IMR-90 (cell line): ENCODE measurements around the gene GCG. TPM values are rescaled to one million over a fixed set of nuclear protein-coding genes. Genes with fewer than 3 reads are reported as not detected.

Source experiments
- ATAC-seq: fragments of 200-7000 bp; cut with Tn5 transposase; 2 replicates; pipeline ENCODE4 v1.9.1; 2020; ENCODE audit warnings: low read depth, mild to moderate bottlenecking, moderate library complexity
- BruUV-seq: library from RNA; stranded (reverse); fragments of 400-500 nt; replicated peaks from 2 replicates; lab custom pipeline; 2021; lab: Mats Ljungman, UMichigan
- CTCF ChIA-PET: fragments of 300-600 bp; formaldehyde crosslinking; extraction: SDS; loops from one replicate; lab custom pipeline; 2021; ENCODE audit warnings: antibody characterized with exemption; lab: Yijun Ruan, JAX
- POLR2A ChIA-PET: fragments of 300-600 bp; sonication (Branson Sonifier 250); formaldehyde crosslinking; loops from one replicate; lab custom pipeline; 2022; ENCODE audit warnings: antibody characterized with exemption; ENCODE audit not compliant: unreplicated experiment; lab: Charles Lee
- DNase-seq: peaks from one replicate; pipeline ENCODE4 v3.0.0; 2013
- H2AFZ ChIP-seq: replicated peaks from 2 replicates; pipeline ENCODE3; 2013; ENCODE audit warnings: low read length, mild to moderate bottlenecking; ENCODE audit not compliant: poor library complexity
- H2AK5ac ChIP-seq: 2 replicates; pipeline ENCODE4 v1.6.1; 2013; ENCODE audit warnings: low read depth, low read length, inconsistent platforms
- H2AK9ac ChIP-seq: replicated peaks from 2 replicates; pipeline ENCODE3; 2013; ENCODE audit warnings: mild to moderate bottlenecking, low read depth, low read length, moderate library complexity; ENCODE audit not compliant: poor library complexity
- H2BK120ac ChIP-seq: 2 replicates; pipeline ENCODE4 v1.6.1; 2013; ENCODE audit warnings: low read depth, low read length, inconsistent platforms
- H2BK15ac ChIP-seq: 3 replicates; pipeline ENCODE4 v1.6.1; 2013; ENCODE audit warnings: low read depth, low read length, inconsistent platforms
- H2BK20ac ChIP-seq: 2 replicates; pipeline ENCODE4 v1.6.1; 2013; ENCODE audit warnings: low read depth, mild to moderate bottlenecking, inconsistent platforms, low read length, moderate library complexity
- H2BK5ac ChIP-seq: 2 replicates; pipeline ENCODE4 v1.6.1; 2013; ENCODE audit warnings: mild to moderate bottlenecking, low read depth, low read length, inconsistent platforms; ENCODE audit not compliant: poor library complexity, severe bottlenecking
- H3K14ac ChIP-seq: replicated peaks from 2 replicates; pipeline ENCODE4 v1.6.1; 2013; ENCODE audit warnings: low read depth, low read length, inconsistent platforms
- H3K18ac ChIP-seq: 2 replicates; pipeline ENCODE4 v1.6.1; 2013; ENCODE audit warnings: low read depth, low read length, control low read depth
- H3K23ac ChIP-seq: 2 replicates; pipeline ENCODE4 v1.6.1; 2013; ENCODE audit warnings: low read depth, low read length, inconsistent platforms
- H3K27ac ChIP-seq: 2 replicates; pipeline ENCODE4 v1.5.1; 2013; ENCODE audit warnings: mild to moderate bottlenecking, control low read depth, low read length; ENCODE audit not compliant: insufficient read depth
- H3K27me3 ChIP-seq: 2 replicates; pipeline ENCODE4 v1.6.1; 2013; ENCODE audit warnings: low read length; ENCODE audit not compliant: control insufficient read depth, insufficient read depth
- H3K36me3 ChIP-seq: 2 replicates; pipeline ENCODE4 v1.6.1; 2013; ENCODE audit warnings: low read length, mixed read lengths; ENCODE audit not compliant: control insufficient read depth, insufficient read depth
- H3K4ac ChIP-seq: 2 replicates; pipeline ENCODE4 v1.6.1; 2013; ENCODE audit warnings: low read depth, low read length, inconsistent platforms
- H3K4me1 ChIP-seq: 2 replicates; pipeline ENCODE4 v1.6.1; 2013; ENCODE audit warnings: low read length, mixed read lengths; ENCODE audit not compliant: control insufficient read depth, insufficient read depth
- H3K4me2 ChIP-seq: 2 replicates; pipeline ENCODE4 v1.6.1; 2013; ENCODE audit warnings: low read depth, mild to moderate bottlenecking, control low read depth, low read length, moderate library complexity
- H3K4me3 ChIP-seq: 2 replicates; pipeline ENCODE4 v1.5.1; 2013; ENCODE audit warnings: low read depth, mild to moderate bottlenecking, control low read depth, low read length, moderate library complexity; ENCODE audit not compliant: insufficient read depth
- H3K56ac ChIP-seq: 2 replicates; pipeline ENCODE4 v1.6.1; 2013; ENCODE audit warnings: low read length, inconsistent platforms; ENCODE audit not compliant: insufficient read depth; ENCODE audit errors: extremely low read depth
- H3K79me1 ChIP-seq, 2 experiments: 2 replicates each; pipeline ENCODE4 v1.6.1; 2013; ENCODE audit warnings: low read length in 2 of 2, inconsistent platforms in 1 of 2, low read depth in 1 of 2
- H3K9ac ChIP-seq: 2 replicates; pipeline ENCODE4 v1.6.1; 2013; ENCODE audit warnings: low read depth, low read length, control low read depth
- H3K9me1 ChIP-seq: 2 replicates; pipeline ENCODE4 v1.6.1; 2013; ENCODE audit warnings: low read length, inconsistent platforms; ENCODE audit not compliant: insufficient read depth
- H3K9me3 ChIP-seq: 2 replicates; pipeline ENCODE4 v1.6.1; 2013; ENCODE audit warnings: low read length; ENCODE audit not compliant: control insufficient read depth, insufficient read depth
- H4K20me1 ChIP-seq: 2 replicates; pipeline ENCODE4 v1.6.1; 2013; ENCODE audit warnings: low read length, inconsistent platforms; ENCODE audit not compliant: insufficient read depth
- H4K5ac ChIP-seq: 2 replicates; pipeline ENCODE4 v1.6.1; 2013; ENCODE audit warnings: mild to moderate bottlenecking, low read depth, low read length, control low read depth
- H4K8ac ChIP-seq, 2 experiments: 2 replicates each; pipeline ENCODE4 v1.6.1; 2013; ENCODE audit warnings: low read depth in 2 of 2, low read length in 2 of 2, control low read depth in 1 of 2, inconsistent platforms in 1 of 2
- H4K91ac ChIP-seq: 2 replicates; pipeline ENCODE4 v1.6.1; 2013; ENCODE audit warnings: low read depth, low read length, inconsistent platforms; ENCODE audit not compliant: insufficient read depth
- CEBPB ChIP-seq: IDR thresholded peaks from 2 replicates; pipeline ENCODE4 v1.6.1; 2012; ENCODE audit warnings: low read depth, low read length, improper control_type of control experiment
- ELK1 ChIP-seq: fragments of 150-350 bp; IDR thresholded peaks from 2 replicates; pipeline ENCODE4 v1.6.1; 2016; ENCODE audit warnings: low read depth, mild to moderate bottlenecking, low read length, moderate library complexity, borderline replicate concordance
- FOS ChIP-seq: fragments of 150-350 bp; IDR thresholded peaks from 2 replicates; pipeline ENCODE4 v1.6.1; 2016; ENCODE audit warnings: low read depth, low read length
- MXI1 ChIP-seq: IDR thresholded peaks from 2 replicates; pipeline ENCODE4 v1.6.1; 2012; ENCODE audit warnings: low read depth, mild to moderate bottlenecking, low read length, moderate library complexity, borderline replicate concordance
- NFE2L2 ChIP-seq: fragments of 150-350 bp; IDR thresholded peaks from 2 replicates; pipeline ENCODE4 v1.6.1; 2016; ENCODE audit warnings: low read depth, mild to moderate bottlenecking, low read length
- RCOR1 ChIP-seq: IDR thresholded peaks from 2 replicates; pipeline ENCODE4 v1.6.1; 2012; ENCODE audit warnings: mild to moderate bottlenecking, low read length, improper control_type of control experiment; ENCODE audit not compliant: insufficient replicate concordance
- WGBS, 2 experiments: methylation state at CpG; one replicate each; pipeline versions ENCODE4 v1.1.5 to v1.1.7; 2013; ENCODE audit warnings: missing lambda C conversion rate in 2 of 2; ENCODE audit not compliant: insufficient read length in 1 of 2; ENCODE audit errors: extremely low coverage in 2 of 2; 5-methylcytosine and 5-hydroxymethylcytosine counted together
- dilution Hi-C: fragments of 300-500 bp; cut with HindIII; formaldehyde crosslinking; loops from one replicate; pipeline ENCODE4 v1.14.3; 2018; ENCODE audit warnings: low sequenced_read_pairs; ENCODE audit not compliant: unreplicated experiment
- in situ Hi-C: fragments of 300-500 bp; cut with MboI; formaldehyde crosslinking; loops from 3 replicates; pipeline ENCODE4 v1.14.3; 2019; ENCODE audit warnings: low sequenced_read_pairs, inconsistent platforms, mixed read lengths
- intact Hi-C: fragments of 100-400 bp; cut with micrococcal nuclease; formaldehyde crosslinking; loops from 2 replicates; pipeline ENCODE4 v1.10.0; 2022
- polyA plus RNA-seq, 3 experiments: library from polyadenylated mRNA; depleted of rRNA; stranded (reverse); fragments of >200 nt; gene quantifications; 2 replicates each; pipeline ENCODE4 v1.2.3, GENCODE V29; 2012; ENCODE audit warnings: low replicate concordance in 1 of 3
- total RNA-seq: library from RNA; depleted of rRNA; stranded (reverse); fragments of >200 nt; gene quantifications from 2 replicates; pipeline ENCODE4 v1.2.3, GENCODE V29; 2012

The GCG gene
- total and polyA plus RNA-seq, 2 of the 4 experiments (the other 2 are of a cell fraction), result not detected

GRCh38 chr2:162196638-162197037 lies 44.6 kb upstream of the GCG start:
- Histone ChIP-seq H3K4ac (peak overlapping the region; percentile 61; the same call in 1 of the 2 replicates), H4K8ac (peak overlapping the region in 1 of 2 experiments; percentile 74; a peak in 2 of 4 replicates), H3K14ac (no peak overlapping the region), H4K5ac (peak overlapping the region; percentile 79; the same call in 1 of the 2 replicates), H2AK5ac (no peak overlapping the region), H3K23ac (peak overlapping the region; percentile 58; the same call in 1 of the 2 replicates), H3K4me2 (peak overlapping the region; percentile 40; the same call in 1 of the 2 replicates), H2BK120ac (peak overlapping the region; percentile 67), H2BK5ac (peak overlapping the region; percentile 92), H4K91ac (peak overlapping the region; percentile 65; the same call in 1 of the 2 replicates), H3K27me3 (no peaks in the 10 kb centered on the region), H4K20me1 (peaks cover 7% of the 10 kb centered on the region; the same call in 1 of the 2 replicates), H3K18ac (peak overlapping the region; percentile 71), H3K27ac (peak overlapping the region; percentile 10; the same call in 1 of the 2 replicates), H2BK20ac (peak overlapping the region; percentile 81), H3K9me3 (no peaks in the 10 kb centered on the region), H2BK15ac (0 out of 3 replicates have a peak overlapping the region, but pooled peaks have one; percentile 29), H3K9ac (no peak overlapping the region), H3K36me3 (peaks cover 19% of the 10 kb centered on the region), H2AFZ (no peak overlapping the region), H3K4me3 (no peak overlapping the region), H3K79me1 (peaks cover 0 to 18% of the 10 kb centered on the region in 2 experiments; a peak in 3 of 4 replicates), H3K9me1 (peaks cover 18% of the 10 kb centered on the region), H3K4me1 (peaks cover 21% of the 10 kb centered on the region), H2AK9ac (no peak overlapping the region), H3K56ac (peak overlapping the region; percentile 52; the same call in 1 of the 2 replicates)
- in situ Hi-C loops, result no loop called here
- dilution Hi-C loops, result no loop called here
- ATAC-seq, result peak; percentile 40
- POLR2A ChIA-PET, result interaction anchor here (0.6 to 0.9 kb wide), 2 partner anchors 8 to 46 kb away, joined by 3 to 7 read pairs; no protein-coding TSS in a partner anchor
- BruUV-seq, result no TSS peak
- intact Hi-C loops, result loop anchor here (5.0 kb wide), 1 partner anchor 46 kb away; the partner anchor contains the start of gene FAP
- no CpG with 5 or more reads among the region's 7 CpGs for WGBS, 2 experiments
- TF ChIP-seq CEBPB (peak; percentile 20; the same call in 1 of the 2 replicates), ELK1 (no peak), FOS (peak; percentile 72), NFE2L2 (no peak), RCOR1 (no peak), MXI1 (no peak)
- DNase-seq, result peak; percentile 91
- CTCF ChIA-PET, result interaction anchor here (0.9 kb wide), 1 partner anchor 10 kb away, joined by 3 read pairs; no protein-coding TSS in a partner anchor
